Endothelial cell of umbilical vein (primary cell): ENCODE results near the gene ACADSB. TPM values are rescaled to one million over a fixed set of nuclear protein-coding genes. Genes with fewer than 3 reads are reported as not detected.

Source experiments
- BruUV-seq: library from RNA; stranded (reverse); fragments of 400-500 nt; replicated peaks from 2 replicates; lab custom pipeline; 2021; lab: Mats Ljungman, UMichigan
- CTCF ChIA-PET: fragments of 300-600, 350-600 bp; sonication (Branson Sonifier 250); formaldehyde crosslinking; loops from one replicate; lab custom pipeline; 2021; ENCODE audit warnings: antibody characterized with exemption, inconsistent platforms; lab: Charles Lee
- POLR2A ChIA-PET: fragments of 300-600, 350-600 bp; sonication (Branson Sonifier 250); formaldehyde crosslinking; loops from one replicate; lab custom pipeline; 2021; ENCODE audit warnings: antibody characterized with exemption, inconsistent platforms; lab: Charles Lee
- DNase-seq: peaks from one replicate; pipeline ENCODE4 v3.0.0-alpha.2; 2011; ENCODE audit warnings: low read depth, low spot score
- FAIRE-seq: peaks from 2 replicates; lab custom pipeline; 2011; peaks lifted over from hg19 to GRCh38; lab: Jason Lieb, UNC
- H2AFZ ChIP-seq: 2 replicates; pipeline ENCODE4 v1.6.0; 2012; ENCODE audit warnings: low read depth, low read length, control low read depth, inconsistent platforms
- H3K27ac ChIP-seq: 2 replicates; pipeline ENCODE4 v1.5.1; 2011; ENCODE audit warnings: low read depth, mild to moderate bottlenecking, control low read depth, low read length, moderate library complexity; ENCODE audit not compliant: insufficient read depth
- H3K27me3 ChIP-seq, 2 experiments: 2 replicates each; pipeline versions ENCODE4 v1.6.0 to v1.6.1; 2011; ENCODE audit warnings: low read length in 2 of 2, mixed read lengths in 1 of 2; ENCODE audit not compliant: control insufficient read depth in 2 of 2, insufficient read depth in 2 of 2
- H3K36me3 ChIP-seq, 2 experiments: 2 replicates in 1 of 2; 3 replicates in 1 of 2; pipeline ENCODE4 v1.5.1; 2011; ENCODE audit warnings: low read length in 2 of 2, mild to moderate bottlenecking in 1 of 2, moderate library complexity in 1 of 2; ENCODE audit not compliant: control insufficient read depth in 2 of 2, insufficient read depth in 2 of 2; ENCODE audit errors: extremely low read depth in 1 of 2
- H3K4me1 ChIP-seq: 3 replicates; pipeline ENCODE4 v1.5.1; 2011; ENCODE audit warnings: mild to moderate bottlenecking, low read length; ENCODE audit not compliant: control insufficient read depth, insufficient read depth; ENCODE audit errors: extremely low read depth
- H3K4me2 ChIP-seq: 2 replicates; pipeline ENCODE4 v1.6.1; 2011; ENCODE audit warnings: low read length, control low read depth, mixed read lengths; ENCODE audit not compliant: insufficient read depth
- H3K4me3 ChIP-seq, 3 experiments: fragments of 200-600 bp in 1 of 3; sonication (generic), shearing (Covaris generic) in 1 of 3; replicated peaks in 1 of 3; 2 replicates each; pipeline ENCODE4 v1.5.1; 2011 to 2016; ENCODE audit warnings: control low read depth in 3 of 3, low read length in 3 of 3, mild to moderate bottlenecking in 2 of 3, inconsistent platforms in 1 of 3, low read depth in 1 of 3, moderate library complexity in 1 of 3; ENCODE audit not compliant: insufficient read depth in 1 of 3
- H3K79me2 ChIP-seq: 2 replicates; pipeline ENCODE4 v1.6.0; 2012; ENCODE audit warnings: low read length, inconsistent platforms; ENCODE audit not compliant: control insufficient read depth, insufficient read depth
- H3K9ac ChIP-seq: replicated peaks from 2 replicates; pipeline ENCODE3; 2011; ENCODE audit warnings: low read length, control low read depth; ENCODE audit not compliant: insufficient read depth; ENCODE audit errors: extremely low read depth
- H3K9me1 ChIP-seq: replicated peaks from 3 replicates; pipeline ENCODE4 v1.6.0; 2011; ENCODE audit warnings: mild to moderate bottlenecking, low read length; ENCODE audit not compliant: control insufficient read depth, insufficient read depth; ENCODE audit errors: extremely low read depth
- H3K9me3 ChIP-seq: replicated peaks from 2 replicates; pipeline ENCODE4 v1.5.1; 2012; ENCODE audit warnings: low read length, inconsistent platforms; ENCODE audit not compliant: control insufficient read depth, insufficient read depth
- H4K20me1 ChIP-seq: replicated peaks from 2 replicates; pipeline ENCODE3; 2011; ENCODE audit warnings: mild to moderate bottlenecking, low read length; ENCODE audit not compliant: control insufficient read depth, insufficient read depth; ENCODE audit errors: extremely low read depth
- EZH2 ChIP-seq: IDR thresholded peaks from 2 replicates; pipeline ENCODE4 v1.6.1; 2012; ENCODE audit warnings: borderline replicate concordance, low read depth, mild to moderate bottlenecking, moderate library complexity, low read length, inconsistent platforms; ENCODE audit not compliant: severe bottlenecking
- FOS ChIP-seq: IDR thresholded peaks from 2 replicates; pipeline ENCODE4 v1.6.1; 2011; ENCODE audit warnings: mild to moderate bottlenecking, low read length, moderate library complexity, borderline replicate concordance; ENCODE audit not compliant: insufficient read depth
- GATA2 ChIP-seq: IDR thresholded peaks from 2 replicates; pipeline ENCODE4 v1.7.0; 2011; ENCODE audit warnings: low read depth, mild to moderate bottlenecking, moderate library complexity, mixed read lengths, low read length; ENCODE audit not compliant: insufficient read length, insufficient read depth
- JUN ChIP-seq: IDR thresholded peaks from 2 replicates; pipeline ENCODE4 v1.6.1; 2011; ENCODE audit warnings: borderline replicate concordance, low read depth; ENCODE audit not compliant: insufficient read length, insufficient read depth
- MYC ChIP-seq: IDR thresholded peaks from one replicate; pipeline ENCODE4 v1.6.1; 2011; ENCODE audit warnings: mild to moderate bottlenecking, low read depth, low read length
- POLR2A ChIP-seq: IDR thresholded peaks from 2 replicates; pipeline ENCODE4 v1.6.1; 2012; ENCODE audit warnings: low read depth, mild to moderate bottlenecking, control low read depth, low read length
- POLR2AphosphoS5 ChIP-seq: IDR thresholded peaks from 2 replicates; pipeline ENCODE4 v1.6.1; 2012; ENCODE audit warnings: low read depth, mild to moderate bottlenecking, control low read depth, low read length, moderate library complexity; ENCODE audit not compliant: insufficient read depth
- dilution Hi-C: fragments of 300-500 bp; cut with MboI; formaldehyde crosslinking; loops from one replicate; pipeline ENCODE4 v1.15.0; 2019; ENCODE audit warnings: low sequenced_read_pairs; ENCODE audit not compliant: extremely low pct_ligation_motif_present
- intact Hi-C: fragments of 100-400 bp; cut with micrococcal nuclease; formaldehyde crosslinking; loops from one replicate; pipeline ENCODE4 v1.10.0; 2022
- polyA plus RNA-seq, 4 experiments: library from polyadenylated mRNA; depleted of rRNA in 3 of 4; stranded (reverse) in 3 of 4; unstranded in 1 of 4; fragments of >200 nt; gene quantifications; 2 replicates each; pipeline versions ENCODE4 v1.2.1 to v1.2.3, GENCODE V29; 2011 to 2012; ENCODE audit warnings: missing spikeins in 1 of 4
- total RNA-seq: library from RNA; stranded (reverse); gene quantifications from 2 replicates; pipeline ENCODE4 v1.2.3, GENCODE V29; 2021
- TF ChIP-seq, protein P1 (sequence below): IDR thresholded peaks from 2 replicates; pipeline ENCODE4 v1.6.1; 2011; ENCODE audit not compliant: insufficient read depth, insufficient read length
- TF ChIP-seq, protein P2 (sequence below), 2 donors: IDR thresholded peaks; 1 replicate in 1 of 2; 2 replicates in 1 of 2; pipeline ENCODE4 v1.5.1; 2011; ENCODE audit warnings: low read length in 2 of 2, mild to moderate bottlenecking in 2 of 2, moderate library complexity in 2 of 2, control low read depth in 1 of 2, inconsistent platforms in 1 of 2, low read depth in 1 of 2; ENCODE audit not compliant: insufficient read depth in 1 of 2; ENCODE audit errors: extremely low read depth in 1 of 2

Gene ACADSB
- total and polyA plus RNA-seq, 2 donors (not counting 3 experiments of a cell fraction or from before 2014, with no cell fraction given), result 3.1 to 15.2 TPM

DNA sequence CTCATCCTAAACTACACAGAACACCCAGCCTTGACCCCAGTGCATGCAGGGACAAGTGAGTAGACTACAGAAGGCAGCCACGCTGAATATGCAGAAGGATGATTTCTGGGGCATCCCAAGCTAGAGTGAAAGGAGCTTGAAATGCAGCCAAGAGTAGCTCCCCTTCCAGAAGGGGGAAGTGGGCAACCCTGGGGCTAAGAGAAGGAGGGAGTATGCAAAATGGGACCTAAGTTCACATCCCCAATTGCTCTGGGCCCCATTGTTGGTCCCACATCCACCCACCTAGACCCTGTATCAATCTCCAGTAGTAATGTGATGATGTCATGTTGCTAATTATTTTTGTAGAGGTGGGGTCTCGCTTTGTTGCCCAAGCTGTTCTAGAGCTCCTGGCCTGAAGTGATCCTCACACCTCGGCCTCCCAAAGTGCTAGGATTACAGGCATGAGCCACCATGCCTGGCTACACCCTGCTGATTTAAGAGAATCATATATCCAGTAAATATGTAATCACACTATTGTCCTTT lies 34.2 kb upstream of the ACADSB start:
- no TSS peak for BruUV-seq
- no peak for FAIRE-seq

More for the DNA sequence above, 34.2 kb upstream of the ACADSB start:
- POLR2A ChIA-PET, result no interaction called here
- no peaks in the 10 kb centered on the region for H4K20me1 ChIP-seq
- H3K9me1 ChIP-seq, result no peaks in the 10 kb centered on the region
- no peak overlapping the region for H3K4me3 ChIP-seq
- H2AFZ ChIP-seq, result no peak overlapping the region
- no peak overlapping the region for H3K4me2 ChIP-seq
- peaks cover 2 to 3% of the 10 kb centered on the region in 2 experiments for H3K27me3 ChIP-seq
- no peaks in the 10 kb centered on the region for H3K79me2 ChIP-seq
- no peaks in the 10 kb centered on the region for H3K36me3 ChIP-seq
- intact Hi-C loops, result no loop called here
- no peaks in the 10 kb centered on the region for H3K4me1 ChIP-seq
- H3K9ac ChIP-seq, result no peak overlapping the region
- H3K9me3 ChIP-seq, result no peaks in the 10 kb centered on the region
- dilution Hi-C loops, result no loop called here
- H3K27ac ChIP-seq, result no peak overlapping the region
- TF ChIP-seq MYC (no peak), GATA2 (no peak), POLR2A (no peak), FOS (no peak), EZH2 (no peak), JUN (no peak), POLR2AphosphoS5 (no peak)
- TF ChIP-seq, protein P1, sequence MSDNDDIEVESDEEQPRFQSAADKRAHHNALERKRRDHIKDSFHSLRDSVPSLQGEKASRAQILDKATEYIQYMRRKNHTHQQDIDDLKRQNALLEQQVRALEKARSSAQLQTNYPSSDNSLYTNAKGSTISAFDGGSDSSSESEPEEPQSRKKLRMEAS, result no peak
- TF ChIP-seq, protein P2, sequence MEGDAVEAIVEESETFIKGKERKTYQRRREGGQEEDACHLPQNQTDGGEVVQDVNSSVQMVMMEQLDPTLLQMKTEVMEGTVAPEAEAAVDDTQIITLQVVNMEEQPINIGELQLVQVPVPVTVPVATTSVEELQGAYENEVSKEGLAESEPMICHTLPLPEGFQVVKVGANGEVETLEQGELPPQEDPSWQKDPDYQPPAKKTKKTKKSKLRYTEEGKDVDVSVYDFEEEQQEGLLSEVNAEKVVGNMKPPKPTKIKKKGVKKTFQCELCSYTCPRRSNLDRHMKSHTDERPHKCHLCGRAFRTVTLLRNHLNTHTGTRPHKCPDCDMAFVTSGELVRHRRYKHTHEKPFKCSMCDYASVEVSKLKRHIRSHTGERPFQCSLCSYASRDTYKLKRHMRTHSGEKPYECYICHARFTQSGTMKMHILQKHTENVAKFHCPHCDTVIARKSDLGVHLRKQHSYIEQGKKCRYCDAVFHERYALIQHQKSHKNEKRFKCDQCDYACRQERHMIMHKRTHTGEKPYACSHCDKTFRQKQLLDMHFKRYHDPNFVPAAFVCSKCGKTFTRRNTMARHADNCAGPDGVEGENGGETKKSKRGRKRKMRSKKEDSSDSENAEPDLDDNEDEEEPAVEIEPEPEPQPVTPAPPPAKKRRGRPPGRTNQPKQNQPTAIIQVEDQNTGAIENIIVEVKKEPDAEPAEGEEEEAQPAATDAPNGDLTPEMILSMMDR (IDR thresholded peaks at IDR 0.05; ENCODE audit: extremely low read depth in 1 of 2, insufficient read depth in 1 of 2, low read depth in 1 of 2, low read length in 2 of 2), result no peak
- no peak for DNase-seq
- CTCF ChIA-PET, result no interaction called here
